GM19467 (cell line): Measurements from ENCODE around the gene NAPA.

ENCODE experiments used
- ATAC-seq: cut with Tn5 transposase; IDR thresholded peaks from one replicate; pipeline ENCODE4 v1.9.1; 2021; ENCODE audit warnings: mild to moderate bottlenecking, moderate library complexity; ENCODE audit not compliant: unreplicated experiment

Gene NAPA

GRCh38 chr19:47503130-47503825 is 11.6 kb downstream of the NAPA start:
- ATAC-seq: no peak

GRCh38 chr19:47499863-47500830 is 14.7 kb downstream of the NAPA start:
- ATAC-seq: no peak

- ATAC-seq: no peak
These were observed 15.5 kb downstream of the NAPA start for GRCh38 chr19:47499371-47499770.

- no peak for ATAC-seq
These were observed 16.3 kb downstream of the NAPA start for GRCh38 chr19:47498561-47498960.

- no peak for ATAC-seq
These were observed 16.9 kb downstream of the NAPA start for GRCh38 chr19:47497821-47498520.

- no peak for ATAC-seq
These were observed 17.7 kb downstream of the NAPA start for GRCh38 chr19:47497050-47497766.

- ATAC-seq: no peak
These were observed 19.1 kb downstream of the NAPA start for GRCh38 chr19:47495478-47496372.

GRCh38 chr19:47494729-47495128 is 20.1 kb downstream of the NAPA start:
- no peak for ATAC-seq

- no peak for ATAC-seq
These were observed 20.7 kb downstream of the NAPA start for GRCh38 chr19:47494211-47494547.

- no peak for ATAC-seq
These were observed 21.3 kb downstream of the NAPA start for GRCh38 chr19:47493378-47494210.

GRCh38 chr19:47492571-47493377 is 22.1 kb downstream of the NAPA start:
- no peak for ATAC-seq

- ATAC-seq: no peak
These were observed 22.7 kb downstream of the NAPA start for GRCh38 chr19:47492137-47492533.

- ATAC-seq: no peak
These were observed 23.3 kb downstream of the NAPA start for GRCh38 chr19:47491358-47492136.

- no peak for ATAC-seq
These were observed 24.0 kb downstream of the NAPA start for GRCh38 chr19:47490847-47491246.

- no peak for ATAC-seq
These were observed 24.8 kb downstream of the NAPA start for GRCh38 chr19:47490031-47490430.

- no peak for ATAC-seq
These were observed 25.6 kb downstream of the NAPA start for GRCh38 chr19:47489072-47489914.
